Ishikawa (cell line): ENCODE results near the gene TRIM72.
A peak's percentile ranks its signal among the peaks of the same experiment; 100 is the strongest.

ENCODE experiments used
- CEBPB ChIP-seq: IDR thresholded peaks from 2 replicates; pipeline ENCODE4 v1.6.1; 2012
- CREB1 ChIP-seq: IDR thresholded peaks from 2 replicates; pipeline ENCODE4 v1.6.1; 2012; ENCODE audit warnings: low read depth
- EGR1 ChIP-seq: IDR thresholded peaks from 2 replicates; pipeline ENCODE4 v1.6.1; 2012
- EP300 ChIP-seq: IDR thresholded peaks from 2 replicates; pipeline ENCODE4 v1.6.1; 2012; ENCODE audit warnings: borderline replicate concordance
- FOXM1 ChIP-seq: IDR thresholded peaks from 2 replicates; pipeline ENCODE4 v1.6.1; 2012; ENCODE audit warnings: low read depth, borderline replicate concordance
- MAX ChIP-seq: IDR thresholded peaks from 2 replicates; pipeline ENCODE4 v1.6.1; 2012
- NFIC ChIP-seq: IDR thresholded peaks from 2 replicates; pipeline ENCODE4 v1.6.1; 2012
- RAD21 ChIP-seq: IDR thresholded peaks from 2 replicates; pipeline ENCODE4 v1.6.1; 2012; ENCODE audit warnings: low read depth
- REST ChIP-seq: IDR thresholded peaks from 2 replicates; pipeline ENCODE4 v1.6.1; 2012; ENCODE audit warnings: low read depth, mild to moderate bottlenecking
- TAF1 ChIP-seq: IDR thresholded peaks from 2 replicates; pipeline ENCODE4 v1.6.1; 2012; ENCODE audit warnings: low read depth, mild to moderate bottlenecking
- TCF12 ChIP-seq: IDR thresholded peaks from 2 replicates; pipeline ENCODE4 v1.6.1; 2012; ENCODE audit warnings: low read depth
- TEAD4 ChIP-seq: IDR thresholded peaks from 2 replicates; pipeline ENCODE4 v1.6.1; 2012
- USF1 ChIP-seq: IDR thresholded peaks from 2 replicates; pipeline ENCODE4 v1.6.1; 2012
- YY1 ChIP-seq: IDR thresholded peaks from 2 replicates; pipeline ENCODE4 v1.6.1; 2012; ENCODE audit warnings: low read depth
- ZBTB7A ChIP-seq: IDR thresholded peaks from 2 replicates; pipeline ENCODE4 v1.6.1; 2012; ENCODE audit warnings: low read depth

TRIM72 gene

GRCh38 chr16:31217136-31217530 is 3.2 kb downstream of the TRIM72 start:
- no peak for TF ChIP-seq RAD21
- TF ChIP-seq TCF12 = no peak
- no peak for TF ChIP-seq CEBPB
- no peak for TF ChIP-seq USF1
- no peak for TF ChIP-seq MAX
- no peak for TF ChIP-seq YY1

GRCh38 chr16:31219154-31219741 is 5.3 kb downstream of the TRIM72 start:
- no peak for TF ChIP-seq TAF1
- no peak for TF ChIP-seq CEBPB
- TF ChIP-seq FOXM1 = no peak
- TF ChIP-seq TCF12 = no peak
- no peak for TF ChIP-seq EP300
- no peak for TF ChIP-seq NFIC
- no peak for TF ChIP-seq TEAD4
- TF ChIP-seq CREB1 = no peak
- no peak for TF ChIP-seq MAX
- TF ChIP-seq USF1 = no peak
- TF ChIP-seq ZBTB7A = no peak
- TF ChIP-seq EGR1 = no peak

- TF ChIP-seq TEAD4 (no peak), MAX (no peak), YY1 (0 out of 2 replicates have a peak, but pooled peaks have one; percentile 39), CEBPB (no peak)
These were observed 7.6 kb downstream of the TRIM72 start for GRCh38 chr16:31221357-31222160.

- TF ChIP-seq RAD21 = no peak
These were observed 9.1 kb downstream of the TRIM72 start for GRCh38 chr16:31223044-31223443.

GRCh38 chr16:31224092-31224955 is 10.4 kb downstream of the TRIM72 start:
- TF ChIP-seq NFIC (no peak), TEAD4 (no peak), EP300 (no peak)

- TF ChIP-seq TAF1 = no peak
- TF ChIP-seq NFIC = no peak
- TF ChIP-seq FOXM1 = no peak
- TF ChIP-seq CREB1 = no peak
- no peak for TF ChIP-seq TEAD4
- no peak for TF ChIP-seq CEBPB
- no peak for TF ChIP-seq REST
- no peak for TF ChIP-seq EP300
- TF ChIP-seq RAD21 = no peak
- TF ChIP-seq MAX = no peak
- no peak for TF ChIP-seq EGR1
- no peak for TF ChIP-seq USF1
- no peak for TF ChIP-seq YY1
- TF ChIP-seq TCF12 = no peak
- no peak for TF ChIP-seq ZBTB7A
These were observed 11.3 kb downstream of the TRIM72 start for GRCh38 chr16:31225193-31225592.
